B cell (primary cell): ENCODE results near the gene GRIK3. TPM values are rescaled to one million over a fixed set of nuclear protein-coding genes. Genes with fewer than 3 reads are reported as not detected.

Source experiments
- ATAC-seq: fragments of 200-7000 bp; cut with Tn5 transposase; one replicate; pipeline ENCODE4 v1.10.0; 2021; ENCODE audit warnings: low read depth, mild to moderate bottlenecking, moderate number of reproducible peaks, moderate library complexity
- CTCF ChIA-PET: fragments of 350-600 bp; sonication (Branson Sonifier 250); formaldehyde crosslinking; loops from one replicate; lab custom pipeline; 2021; ENCODE audit warnings: antibody characterized with exemption, inconsistent platforms; lab: Charles Lee
- POLR2A ChIA-PET: fragments of 350-600 bp; sonication (Branson Sonifier 250); formaldehyde crosslinking; loops from one replicate; lab custom pipeline; 2021; ENCODE audit warnings: antibody characterized with exemption; lab: Charles Lee
- DNase-seq: peaks from one replicate; pipeline ENCODE4 v3.0.0; 2013
- H2AFZ ChIP-seq: 2 replicates; pipeline ENCODE4 v1.6.1; 2012; ENCODE audit warnings: mild to moderate bottlenecking, low read depth, low read length; ENCODE audit not compliant: insufficient read depth, poor library complexity, severe bottlenecking
- H3K27ac ChIP-seq, 2 donors: 1 replicate in 1 of 2; 2 replicates in 1 of 2; pipeline ENCODE4 v1.5.1; 2012 to 2013; ENCODE audit warnings: low read length in 2 of 2, mild to moderate bottlenecking in 2 of 2, moderate library complexity in 1 of 2
- H3K27me3 ChIP-seq, 4 experiments: fragments of 200-600 bp in 1 of 4; sonication (generic) in 1 of 4; replicated peaks in 1 of 4; 1 replicate in 2 of 4; 2 replicates in 2 of 4; pipeline versions ENCODE4 v1.6.1 to v1.7.0; 2013 to 2016; ENCODE audit warnings: low read length in 3 of 4, mild to moderate bottlenecking in 2 of 4, mixed read lengths in 1 of 4, moderate library complexity in 1 of 4; ENCODE audit not compliant: insufficient read depth in 4 of 4, control insufficient read depth in 3 of 4; ENCODE audit errors: control extremely low read depth in 1 of 4
- H3K36me3 ChIP-seq, 2 experiments: replicated peaks in 1 of 2; 1 replicate in 1 of 2; 2 replicates in 1 of 2; pipeline versions ENCODE4 v1.6.1 to v1.7.1; 2013; ENCODE audit warnings: low read length in 1 of 2; ENCODE audit not compliant: insufficient read depth in 2 of 2, control insufficient read depth in 1 of 2; ENCODE audit errors: control extremely low read depth in 1 of 2, extremely low read depth in 1 of 2
- H3K4me1 ChIP-seq, 2 donors: fragments of 200-600 bp in 1 of 2; sonication (generic) in 1 of 2; 1 replicate in 1 of 2; 2 replicates in 1 of 2; pipeline versions ENCODE4 v1.5.1 to v1.6.1; 2013 to 2017; ENCODE audit warnings: low read length in 2 of 2; ENCODE audit not compliant: control insufficient read depth in 2 of 2, insufficient read depth in 2 of 2
- H3K4me2 ChIP-seq: replicated peaks from 2 replicates; pipeline ENCODE3; 2012; ENCODE audit warnings: mild to moderate bottlenecking, low read depth, low read length; ENCODE audit not compliant: poor library complexity, severe bottlenecking
- H3K4me3 ChIP-seq, 5 experiments: fragments of 200-600 bp in 1 of 5; sonication (generic) in 1 of 5; 1 replicate in 3 of 5; 2 replicates in 2 of 5; pipeline versions ENCODE4 v1.5.1 to v1.7.0; 2011 to 2016; ENCODE audit warnings: low read length in 4 of 5, mild to moderate bottlenecking in 4 of 5, low read depth in 2 of 5, control low read depth in 1 of 5, moderate library complexity in 1 of 5; ENCODE audit not compliant: insufficient read depth in 1 of 5; ENCODE audit errors: control extremely low read depth in 1 of 5, extremely low read depth in 1 of 5
- H3K79me2 ChIP-seq: fragments of 200-600 bp; sonication (generic); one replicate; pipeline ENCODE4 v1.6.0; 2016; ENCODE audit warnings: low read length; ENCODE audit not compliant: control insufficient read depth, insufficient read depth
- H3K9ac ChIP-seq: fragments of 200-600 bp; sonication (generic); 2 replicates; pipeline ENCODE4 v1.6.1; 2017; ENCODE audit warnings: mild to moderate bottlenecking, low read length, moderate library complexity
- H3K9me3 ChIP-seq, 3 donors: one replicate each; pipeline versions ENCODE4 v1.6.1 to v1.7.1; 2013; ENCODE audit warnings: low read length in 2 of 3; ENCODE audit not compliant: control insufficient read depth in 2 of 3, insufficient read depth in 1 of 3; ENCODE audit errors: control extremely low read depth in 1 of 3
- H4K20me1 ChIP-seq: 2 replicates; pipeline ENCODE4 v1.6.0; 2012; ENCODE audit warnings: mild to moderate bottlenecking, low read length; ENCODE audit not compliant: insufficient read depth, control insufficient read depth, poor library complexity, severe bottlenecking
- H3K27ac Mint-ChIP-seq: one replicate; pipeline ENCODE4 v1.8.0; 2021; ENCODE audit warnings: mixed read lengths
- H3K27me3 Mint-ChIP-seq: one replicate; pipeline ENCODE4 v1.8.0; 2021; ENCODE audit warnings: mixed read lengths
- H3K4me1 Mint-ChIP-seq: one replicate; pipeline ENCODE4 v1.8.0; 2021; ENCODE audit warnings: mixed read lengths
- H3K4me3 Mint-ChIP-seq: one replicate; pipeline ENCODE4 v1.8.0; 2021; ENCODE audit warnings: mixed read lengths
- H3K9me3 Mint-ChIP-seq: one replicate; pipeline ENCODE4 v1.8.0; 2022; ENCODE audit warnings: mixed read lengths; ENCODE audit not compliant: insufficient read depth
- EZH2 ChIP-seq: IDR thresholded peaks from 2 replicates; pipeline ENCODE4 v1.6.1; 2012; ENCODE audit warnings: borderline replicate concordance, low read depth, mild to moderate bottlenecking, moderate library complexity, low read length; ENCODE audit not compliant: insufficient read depth, poor library complexity, severe bottlenecking
- WGBS: methylation state at CpG from one replicate; pipeline ENCODE4 v1.1.5; 2013; ENCODE audit warnings: missing lambda C conversion rate; ENCODE audit not compliant: insufficient coverage; 5-methylcytosine and 5-hydroxymethylcytosine counted together
- intact Hi-C: fragments of 100-400 bp; cut with micrococcal nuclease; formaldehyde crosslinking; loops from one replicate; pipeline ENCODE4 v1.10.0; 2022
- polyA plus RNA-seq: library from polyadenylated mRNA; depleted of rRNA; stranded (reverse); fragments of >200 nt; gene quantifications from 2 replicates; pipeline ENCODE4 v1.2.3, GENCODE V29; 2012
- total RNA-seq, 2 donors: library from RNA; stranded (reverse); fragments of 120-200 nt in 1 of 2; gene quantifications; 1 replicate in 1 of 2; 2 replicates in 1 of 2; pipeline versions ENCODE4 v1.2.3 to v1.2.4, GENCODE V29; 2013 to 2022
- TF ChIP-seq, protein P1 (sequence below): fragments of 200-600 bp; IDR thresholded peaks from one replicate; pipeline ENCODE4 v1.8.0; 2022; ENCODE audit warnings: antibody characterized with exemption, mild to moderate bottlenecking

GRIK3 gene
- total and polyA plus RNA-seq, 2 donors (not counting 1 experiment from before 2014, with no cell fraction given) = 0.12 to 1.5 TPM

DNA sequence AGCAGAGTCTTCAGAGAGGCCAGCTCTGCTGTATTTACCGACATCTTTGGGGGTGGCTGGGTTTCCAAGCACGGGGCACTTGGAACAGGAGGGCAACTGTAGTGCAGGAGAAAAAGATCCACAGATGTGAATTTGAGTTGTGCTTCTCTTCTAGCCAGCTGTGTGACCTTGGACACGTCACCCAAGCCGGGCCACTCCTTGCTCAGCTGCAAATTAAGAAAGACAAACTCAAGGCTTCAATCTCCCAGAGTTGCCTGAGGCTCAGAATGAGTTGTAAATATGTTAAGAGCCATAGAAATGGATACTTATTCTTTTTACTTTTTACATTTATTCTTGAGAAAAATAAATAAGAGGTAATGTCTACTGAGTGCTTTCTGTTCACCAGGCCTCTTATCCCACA lies 24.3 kb downstream of the GRIK3 start:
- TF ChIP-seq EZH2 = no peak
- TF ChIP-seq, protein P1, sequence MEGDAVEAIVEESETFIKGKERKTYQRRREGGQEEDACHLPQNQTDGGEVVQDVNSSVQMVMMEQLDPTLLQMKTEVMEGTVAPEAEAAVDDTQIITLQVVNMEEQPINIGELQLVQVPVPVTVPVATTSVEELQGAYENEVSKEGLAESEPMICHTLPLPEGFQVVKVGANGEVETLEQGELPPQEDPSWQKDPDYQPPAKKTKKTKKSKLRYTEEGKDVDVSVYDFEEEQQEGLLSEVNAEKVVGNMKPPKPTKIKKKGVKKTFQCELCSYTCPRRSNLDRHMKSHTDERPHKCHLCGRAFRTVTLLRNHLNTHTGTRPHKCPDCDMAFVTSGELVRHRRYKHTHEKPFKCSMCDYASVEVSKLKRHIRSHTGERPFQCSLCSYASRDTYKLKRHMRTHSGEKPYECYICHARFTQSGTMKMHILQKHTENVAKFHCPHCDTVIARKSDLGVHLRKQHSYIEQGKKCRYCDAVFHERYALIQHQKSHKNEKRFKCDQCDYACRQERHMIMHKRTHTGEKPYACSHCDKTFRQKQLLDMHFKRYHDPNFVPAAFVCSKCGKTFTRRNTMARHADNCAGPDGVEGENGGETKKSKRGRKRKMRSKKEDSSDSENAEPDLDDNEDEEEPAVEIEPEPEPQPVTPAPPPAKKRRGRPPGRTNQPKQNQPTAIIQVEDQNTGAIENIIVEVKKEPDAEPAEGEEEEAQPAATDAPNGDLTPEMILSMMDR = no peak
- Histone ChIP-seq H3K27ac (no peak overlapping the region), H3K36me3 (no peaks in the 10 kb centered on the region), H4K20me1 (no peaks in the 10 kb centered on the region), H2AFZ (no peak overlapping the region), H3K4me2 (no peak overlapping the region), H3K79me2 (no peaks in the 10 kb centered on the region), H3K27me3 (peaks cover 0 to 2% (median 0%) of the 10 kb centered on the region in 4 experiments), H3K9ac (no peak overlapping the region), H3K9me3 (no peaks in the 10 kb centered on the region), H3K4me1 (no peaks in the 10 kb centered on the region), H3K4me3 (no peak overlapping the region)
- ATAC-seq (no peak), DNase-seq (no peak)
- intact Hi-C loops = no loop called here
- Mint-ChIP-seq H3K27ac (no peak overlapping the region), H3K27me3 (peaks cover 7% of the 10 kb centered on the region), H3K4me1 (no peaks in the 10 kb centered on the region), H3K4me3 (no peak overlapping the region), H3K9me3 (no peaks in the 10 kb centered on the region)
- CTCF ChIA-PET = no interaction called here
- POLR2A ChIA-PET = no interaction called here
- WGBS = 100% methylated on average over 2 of the region's 4 CpGs

GRCh38 chr1:37009521-37009920 lies 24.8 kb downstream of the GRIK3 start:
- Histone ChIP-seq H3K27ac (no peak overlapping the region), H3K4me1 (no peaks in the 10 kb centered on the region), H3K79me2 (no peaks in the 10 kb centered on the region), H4K20me1 (no peaks in the 10 kb centered on the region), H3K4me3 (no peak overlapping the region), H2AFZ (no peak overlapping the region), H3K27me3 (peaks cover 0 to under 1% (median 0%) of the 10 kb centered on the region in 4 experiments), H3K36me3 (no peaks in the 10 kb centered on the region), H3K9me3 (no peaks in the 10 kb centered on the region), H3K9ac (no peak overlapping the region), H3K4me2 (no peak overlapping the region)
- H3K4me1 Mint-ChIP-seq = no peaks in the 10 kb centered on the region
- WGBS = 46% methylated on average over 5 of the region's 5 CpGs
- intact Hi-C loops = no loop called here
- TF ChIP-seq, protein P1 = no peak
- no peak for TF ChIP-seq EZH2
- H3K4me3 Mint-ChIP-seq = no peak overlapping the region
- peaks cover 8% of the 10 kb centered on the region for H3K27me3 Mint-ChIP-seq
- no peak for ATAC-seq
- no peak overlapping the region for H3K27ac Mint-ChIP-seq
- DNase-seq = no peak
- no peaks in the 10 kb centered on the region for H3K9me3 Mint-ChIP-seq
- ChIA-PET POLR2A (no interaction called here), CTCF (no interaction called here)
